ENCODE measurements around the gene BACH2. TPM values are rescaled to one million over a fixed set of nuclear protein-coding genes. Genes with fewer than 3 reads are reported as not detected.

The BACH2 gene
- total RNA-seq (2022; extraction: Qiagen RNA extraction) = 0.67 to 1.2 TPM (median 0.99 TPM) in 5 replicates

GRCh38 chr6:90296341-90297114 lies at the start of gene BACH2:
Gene BACH2, minus strand, starts transcription at chr6:90296843. Its CDS starts 287,999 bp downstream, at chr6:90008844.

DNA sequence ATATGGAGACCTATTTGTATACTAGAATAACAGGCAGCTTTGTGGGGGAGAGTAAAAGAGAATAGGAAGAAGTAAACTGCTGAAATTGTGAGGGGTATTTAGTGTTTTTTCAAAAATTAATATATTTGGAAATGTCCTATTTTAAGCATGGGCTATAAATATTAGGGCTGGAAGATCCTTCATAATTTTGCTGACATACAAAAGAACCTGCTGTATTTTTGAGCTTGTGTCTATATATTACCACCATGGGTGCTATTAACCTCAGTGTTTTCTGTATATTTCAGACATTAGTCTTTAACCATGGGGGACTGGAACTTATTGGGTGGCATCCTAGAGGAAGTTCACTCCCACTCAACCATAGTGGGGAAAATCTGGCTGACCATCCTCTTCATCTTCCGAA lies 402.5 kb downstream of the BACH2 start, which contains the start of gene GJA10:
Gene GJA10 (plus strand): TSS at position 301 of the 400 bp plus-strand sequence. CDS start 0 bp downstream, at position 301.

All from A549 treated with dexamethasone at 1 μM for 4 hours (cell line).